HepG2 (cell line): ENCODE measurements around the gene RAB5A. TPM values are rescaled to one million over a fixed set of nuclear protein-coding genes. Genes with fewer than 3 reads are reported as not detected.

ENCODE experiments used
- ATAC-seq: fragments of 200-7000 bp; cut with Tn5 transposase; 3 replicates; pipeline ENCODE4 v1.9.1; 2020; ENCODE audit warnings: mild to moderate bottlenecking, moderate library complexity
- BruUV-seq: library from RNA; stranded (reverse); fragments of 400-500 nt; replicated peaks from 2 replicates; lab custom pipeline; 2021; lab: Mats Ljungman, UMichigan
- CTCF ChIA-PET: fragments of 300-600 bp; formaldehyde crosslinking; extraction: SDS; loops from one replicate; lab custom pipeline; 2021; ENCODE audit warnings: low total read pairs, inconsistent platforms, low intra/inter-chr PET ratio; lab: Yijun Ruan, JAX
- POLR2A ChIA-PET: fragments of 350-600 bp; sonication (Branson Sonifier 250); formaldehyde crosslinking; loops from one replicate; lab custom pipeline; 2020; ENCODE audit warnings: antibody characterized with exemption, inconsistent platforms; lab: Yijun Ruan, JAX
- DNase-seq: peaks from one replicate; pipeline ENCODE4 v3.0.0-alpha.2; 2015; ENCODE audit warnings: low spot score
- FAIRE-seq: peaks from 3 replicates; lab custom pipeline; 2011; peaks lifted over from hg19 to GRCh38; lab: Jason Lieb, UNC
- H2AFZ ChIP-seq: one replicate; pipeline ENCODE4 v1.6.1; 2011; ENCODE audit warnings: low read length, inconsistent platforms
- H3K27ac ChIP-seq: fragments of 300-600 bp; 3 replicates; pipeline ENCODE4 v1.8.0; 2011; ENCODE audit warnings: mixed run types, mild to moderate bottlenecking, mixed read lengths, low read length, inconsistent platforms; ENCODE audit not compliant: insufficient read depth; ENCODE audit errors: extremely low read length
- H3K27me3 ChIP-seq, 2 experiments: fragments of 200-600 bp in 1 of 2; 2 replicates in 1 of 2; 3 replicates in 1 of 2; pipeline versions ENCODE4 v1.6.0 to v1.8.0; 2011; ENCODE audit warnings: low read length in 2 of 2, mild to moderate bottlenecking in 2 of 2, moderate library complexity in 2 of 2, inconsistent platforms in 1 of 2; ENCODE audit not compliant: insufficient read depth in 2 of 2, control insufficient read depth in 1 of 2
- H3K36me3 ChIP-seq, 2 experiments: fragments of 200-600 bp in 1 of 2; replicated peaks in 1 of 2; 2 replicates in 1 of 2; 3 replicates in 1 of 2; pipeline versions ENCODE4 v1.5.1 to v1.8.0; 2011; ENCODE audit warnings: low read length in 2 of 2, inconsistent platforms in 1 of 2; ENCODE audit not compliant: insufficient read depth in 2 of 2, control insufficient read depth in 1 of 2
- H3K4me1 ChIP-seq: 2 replicates; pipeline ENCODE4 v1.5.1; 2012; ENCODE audit warnings: low read length, inconsistent platforms; ENCODE audit not compliant: insufficient read depth
- H3K4me2 ChIP-seq: 2 replicates; pipeline ENCODE4 v1.6.0; 2011; ENCODE audit warnings: low read depth, low read length, inconsistent platforms
- H3K4me3 ChIP-seq, 3 experiments: fragments of 200-600 bp in 1 of 3; sonication (generic), shearing (Covaris generic) in 1 of 3; replicated peaks in 1 of 3; 2 replicates each; pipeline ENCODE4 v1.5.1; 2011 to 2016; ENCODE audit warnings: low read length in 3 of 3, inconsistent platforms in 2 of 3, low read depth in 2 of 3, mild to moderate bottlenecking in 2 of 3, control low read depth in 1 of 3, mixed read lengths in 1 of 3; ENCODE audit not compliant: insufficient read depth in 1 of 3
- H3K79me2 ChIP-seq: one replicate; pipeline ENCODE4 v1.6.1; 2011; ENCODE audit warnings: low read length, inconsistent platforms; ENCODE audit not compliant: insufficient read depth
- H3K9ac ChIP-seq: 2 replicates; pipeline ENCODE4 v1.6.0; 2011; ENCODE audit warnings: mild to moderate bottlenecking, low read depth, low read length, inconsistent platforms; ENCODE audit not compliant: insufficient read depth
- H3K9me3 ChIP-seq: 2 replicates; pipeline ENCODE4 v1.5.1; 2012; ENCODE audit warnings: mild to moderate bottlenecking, low read length
- H4K20me1 ChIP-seq: 2 replicates; pipeline ENCODE4 v1.6.0; 2011; ENCODE audit warnings: inconsistent platforms, mild to moderate bottlenecking, low read length, moderate library complexity; ENCODE audit not compliant: insufficient read depth
- ATAD3A ChIP-seq: sonication (generic); formaldehyde crosslinking; IDR thresholded peaks from 2 replicates; pipeline ENCODE4 v1.4.0; 2020; ENCODE audit warnings: missing genetic modification reagents
- CBX2 ChIP-seq, 2 experiments: fragments of 200-600 bp in 1 of 2; sonication (generic); formaldehyde crosslinking in 1 of 2; IDR thresholded peaks; 2 replicates each; pipeline versions ENCODE4 v1.7.0 to v1.8.1; 2018 to 2022; ENCODE audit warnings: low read depth in 2 of 2, low read length in 1 of 2, mild to moderate bottlenecking in 1 of 2, missing genetic modification reagents in 1 of 2
- MEF2D ChIP-seq: sonication (generic); formaldehyde crosslinking; IDR thresholded peaks from 2 replicates; pipeline ENCODE4 v1.5.1; 2020; ENCODE audit warnings: mild to moderate bottlenecking, missing genetic modification reagents
- NFIC ChIP-seq: IDR thresholded peaks from 2 replicates; pipeline ENCODE4 v1.6.1; 2012; ENCODE audit warnings: mild to moderate bottlenecking, low read length, inconsistent platforms
- U2AF2 ChIP-seq: fragments of 200-400 bp; formaldehyde crosslinking; IDR thresholded peaks from 2 replicates; pipeline ENCODE4 v1.6.1; 2017; ENCODE audit warnings: low read depth, mild to moderate bottlenecking, low read length
- ZEB1 ChIP-seq: IDR thresholded peaks from 2 replicates; pipeline ENCODE4 v1.6.1; 2012; ENCODE audit warnings: mild to moderate bottlenecking, low read depth, inconsistent platforms; ENCODE audit not compliant: insufficient replicate concordance
- ZNF441 ChIP-seq: sonication (generic); formaldehyde crosslinking; IDR thresholded peaks from 2 replicates; pipeline ENCODE4 v1.7.0; 2021; ENCODE audit warnings: missing genetic modification reagents, borderline replicate concordance
- ZSCAN25 ChIP-seq: sonication (generic); formaldehyde crosslinking; IDR thresholded peaks from 2 replicates; pipeline ENCODE4 v1.8.0; 2022; ENCODE audit warnings: mild to moderate bottlenecking, missing genetic modification reagents
- WGBS: methylation state at CpG from one replicate; pipeline ENCODE4 v1.1.6; 2017; ENCODE audit warnings: low lambda C conversion rate; 5-methylcytosine and 5-hydroxymethylcytosine counted together
- in situ Hi-C: cut with HindIII; loops from 2 replicates; pipeline ENCODE4 v1.10.0; 2017; ENCODE audit warnings: low pct_unique_long_range_greater_than_20kb; ENCODE audit not compliant: extremely low pct_ligation_motif_present
- intact Hi-C: fragments of 100-400 bp; cut with micrococcal nuclease; formaldehyde crosslinking; loops from one replicate; pipeline ENCODE4 v1.10.0; 2022; ENCODE audit not compliant: unreplicated experiment
- polyA plus RNA-seq, 8 experiments: library from polyadenylated mRNA; depleted of rRNA in 3 of 8; stranded (reverse) in 7 of 8; unstranded in 1 of 8; fragments of >200 nt; fragmentation: Illumina TruSeq in 4 of 8; extraction: Trizol in 4 of 8; gene quantifications; 2 replicates each; pipeline versions ENCODE4 v1.2.1 to v1.2.3, GENCODE V29; 2011 to 2016; ENCODE audit warnings: low read depth in 4 of 8, missing spikeins in 1 of 8, mixed read lengths in 1 of 8; ENCODE audit not compliant: insufficient read depth in 1 of 8
- total RNA-seq, 5 experiments: library from RNA; depleted of rRNA; stranded (reverse); fragments of >200 nt; fragmentation: Illumina TruSeq; extraction: Trizol; gene quantifications; 2 replicates each; pipeline ENCODE4 v1.2.3, GENCODE V29; 2016; ENCODE audit warnings: low read depth in 1 of 5
- TF ChIP-seq, protein P1 (sequence below): sonication (generic); formaldehyde crosslinking; IDR thresholded peaks from 2 replicates; pipeline ENCODE4 v1.8.0; 2022; ENCODE audit warnings: missing genetic modification reagents, mild to moderate bottlenecking, inconsistent platforms, borderline replicate concordance
- TF ChIP-seq, protein P2 (sequence below): sonication (generic); formaldehyde crosslinking; IDR thresholded peaks from 2 replicates; pipeline ENCODE4 v1.8.0; 2022; ENCODE audit warnings: low read depth, missing genetic modification reagents

The RAB5A gene
- total and polyA plus RNA-seq, 2 of the 13 experiments (the other 11 are each of a cell fraction or from before 2014, with no cell fraction given): 16.0 to 27.1 TPM

DNA sequence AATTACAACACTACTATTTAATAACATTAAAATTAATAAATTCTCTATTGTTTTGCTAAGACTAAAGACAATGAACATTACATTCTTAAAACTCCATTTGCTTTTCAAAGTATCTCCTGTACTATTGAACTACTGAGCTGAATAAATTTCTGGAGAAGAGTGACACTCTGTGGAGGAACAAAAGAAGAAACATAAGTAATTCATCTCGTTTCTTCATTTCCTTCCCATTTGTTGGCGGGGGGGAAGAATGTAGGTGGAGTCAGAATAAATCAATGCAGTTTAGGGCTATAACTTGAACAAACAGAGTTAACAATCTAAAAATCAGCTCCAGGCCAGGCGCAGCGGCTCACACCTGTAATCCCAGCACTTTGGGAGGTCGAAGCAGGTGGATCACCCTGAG is 45.6 kb upstream of the RAB5A start:
- DNase-seq (no peak), ATAC-seq (no peak), FAIRE-seq (no peak)
- no peak overlapping the region for H2AFZ ChIP-seq
- no peak overlapping the region for H3K9ac ChIP-seq
- POLR2A ChIA-PET: no interaction called here
- 19% methylated on average over 5 of the region's 5 CpGs for WGBS
- no peaks in the 10 kb centered on the region for H3K36me3 ChIP-seq
- no peak overlapping the region for H3K27ac ChIP-seq
- H4K20me1 ChIP-seq: no peaks in the 10 kb centered on the region
- in situ Hi-C loops (no loop called here), intact Hi-C loops (no loop called here)
- peaks cover 25% of the 10 kb centered on the region for H3K4me1 ChIP-seq
- CTCF ChIA-PET: no interaction called here
- BruUV-seq: no TSS peak
- no peaks in the 10 kb centered on the region for H3K9me3 ChIP-seq
- no peak for TF ChIP-seq MEF2D (CRISPR knock-in tag)
- no peak for TF ChIP-seq NFIC
- no peak for TF ChIP-seq ZEB1
- TF ChIP-seq, protein P1, sequence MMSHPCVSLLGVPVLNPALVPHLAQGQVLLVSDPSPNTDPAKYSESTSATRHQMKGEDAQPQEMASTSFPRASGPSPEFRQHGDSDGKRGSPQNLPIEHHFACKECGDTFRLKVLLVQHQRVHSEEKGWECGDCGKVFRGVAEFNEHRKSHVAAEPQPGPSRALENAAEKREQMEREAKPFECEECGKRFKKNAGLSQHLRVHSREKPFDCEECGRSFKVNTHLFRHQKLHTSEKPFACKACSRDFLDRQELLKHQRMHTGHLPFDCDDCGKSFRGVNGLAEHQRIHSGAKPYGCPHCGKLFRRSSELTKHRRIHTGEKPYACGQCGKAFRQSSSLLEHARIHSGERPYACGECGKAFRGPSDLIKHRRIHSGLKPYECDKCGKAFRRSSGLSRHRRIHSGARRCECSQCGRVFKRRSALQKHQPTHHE: no peak
- TF ChIP-seq ZNF441 (CRISPR knock-in tag): no peak
- no peak for TF ChIP-seq CBX2 (IDR thresholded peaks at IDR 0.05; ENCODE audit: low read depth, low read length)
- TF ChIP-seq CBX2 (CRISPR knock-in tag; IDR thresholded peaks at IDR 0.05; ENCODE audit: low read depth): no peak
- TF ChIP-seq U2AF2: no peak
- TF ChIP-seq, protein P2, sequence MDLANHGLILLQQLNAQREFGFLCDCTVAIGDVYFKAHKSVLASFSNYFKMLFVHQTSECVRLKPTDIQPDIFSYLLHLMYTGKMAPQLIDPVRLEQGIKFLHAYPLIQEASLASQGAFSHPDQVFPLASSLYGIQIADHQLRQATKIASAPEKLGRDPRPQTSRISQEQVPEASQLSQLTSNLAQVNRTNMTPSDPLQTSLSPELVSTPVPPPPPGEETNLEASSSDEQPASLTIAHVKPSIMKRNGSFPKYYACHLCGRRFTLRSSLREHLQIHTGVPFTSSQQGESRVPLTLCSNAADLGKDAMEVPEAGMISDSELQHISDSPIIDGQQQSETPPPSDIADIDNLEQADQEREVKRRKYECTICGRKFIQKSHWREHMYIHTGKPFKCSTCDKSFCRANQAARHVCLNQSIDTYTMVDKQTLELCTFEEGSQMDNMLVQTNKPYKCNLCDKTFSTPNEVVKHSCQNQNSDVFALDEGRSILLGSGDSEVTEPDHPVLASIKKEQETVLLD (CRISPR knock-in tag): no peak
- TF ChIP-seq ATAD3A (CRISPR knock-in tag): no peak
- no peak for TF ChIP-seq ZSCAN25 (CRISPR knock-in tag)
- no peaks in the 10 kb centered on the region for H3K27me3 ChIP-seq
- no peak overlapping the region for H3K4me3 ChIP-seq
- no peak overlapping the region for H3K4me2 ChIP-seq
- H3K79me2 ChIP-seq: no peaks in the 10 kb centered on the region
